Activated gamma-delta T cell treated with anti-CD3 and anti-CD28 coated beads, Interleukin-2, amount 50 U/mL, for 16 hours (primary cell): ENCODE measurements around the gene ZDHHC11.
"Not testable (repeated sequence)": the region's sequence is repeated elsewhere in the genome, so short reads cannot be mapped to it uniquely, and the experiment has no call there.

ENCODE experiments used
- DNase-seq: peaks from one replicate; pipeline ENCODE4 v3.0.0-alpha.2; 2020; ENCODE audit warnings: low read depth

Gene ZDHHC11

GRCh38 chr5:776862-777711 is 73.7 kb downstream of the ZDHHC11 start:
- DNase-seq = no peak

DNA sequence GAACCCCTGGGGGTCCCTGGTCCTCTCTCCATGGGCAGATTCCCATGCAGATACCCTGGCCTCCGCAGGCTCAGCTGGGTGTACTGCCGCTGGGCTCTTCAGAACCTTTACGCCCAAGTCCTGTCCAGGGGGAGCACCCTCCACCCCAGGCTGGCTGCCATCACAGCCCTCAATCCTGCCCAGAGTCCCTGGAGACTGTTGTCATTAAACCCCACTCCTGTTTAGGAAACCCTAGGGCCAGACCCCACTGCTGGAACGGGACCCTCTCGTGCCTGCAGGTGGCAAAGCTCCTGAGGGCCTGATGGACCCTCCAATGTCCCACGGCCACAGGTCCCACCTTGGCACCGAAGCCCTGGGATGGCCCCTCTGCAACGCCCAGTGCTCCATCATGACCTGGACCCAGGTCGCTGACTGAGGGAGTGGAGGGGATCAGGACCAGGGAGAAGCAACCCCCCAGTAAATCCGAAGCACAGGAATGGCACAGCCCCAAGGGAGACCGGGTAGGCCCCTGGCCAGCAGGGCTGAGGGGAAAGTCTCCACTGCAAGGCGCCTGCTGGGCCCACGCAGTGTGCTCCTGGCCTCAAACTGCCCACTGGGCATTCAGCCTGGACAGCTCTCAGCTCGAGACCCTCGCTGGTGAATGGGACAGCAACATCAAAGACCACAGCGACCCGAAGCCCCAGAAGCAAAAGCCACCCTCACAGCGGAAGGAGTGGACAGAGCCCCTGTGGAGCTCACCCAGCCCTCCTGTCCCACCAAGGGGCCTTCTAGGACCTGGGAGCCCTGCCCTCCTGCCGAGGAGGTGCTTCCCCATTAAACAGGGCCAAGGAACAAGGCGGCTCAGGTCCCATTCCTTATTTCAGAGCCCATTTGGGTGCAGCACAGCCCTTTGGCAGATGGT is 74.6 kb downstream of the ZDHHC11 start:
- no peak for DNase-seq

DNA sequence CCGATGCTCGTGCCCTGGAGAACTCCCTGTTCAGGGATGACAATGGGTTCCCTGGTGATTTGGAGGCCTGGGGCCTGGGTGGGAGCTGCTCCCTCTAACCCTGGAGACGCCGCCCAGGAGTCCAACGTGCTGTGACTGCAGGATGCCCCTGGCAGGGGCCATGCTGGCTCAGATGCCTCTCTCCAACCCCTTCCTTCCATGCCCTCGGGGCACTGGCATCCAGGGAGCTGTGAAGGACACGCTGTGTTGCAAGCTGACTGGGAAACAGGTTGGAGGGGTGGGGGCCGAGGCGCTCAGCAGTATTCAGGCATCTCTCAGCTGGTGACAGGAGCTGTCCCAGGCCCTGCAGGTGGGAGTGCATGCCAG is 75.2 kb downstream of the ZDHHC11 start:
- DNase-seq = not testable (repeated sequence)

- DNase-seq = not testable (repeated sequence)
Observed at GRCh38 chr5:774854-775505, 75.8 kb downstream of the ZDHHC11 start.

- not testable (repeated sequence) for DNase-seq
Observed at GRCh38 chr5:774304-774703, 76.5 kb downstream of the ZDHHC11 start.

- DNase-seq = no peak
Observed at GRCh38 chr5:773517-774264, 77.1 kb downstream of the ZDHHC11 start.

GRCh38 chr5:772931-773330 is 77.9 kb downstream of the ZDHHC11 start:
- DNase-seq = not testable (repeated sequence)

- not testable (repeated sequence) for DNase-seq
Observed at GRCh38 chr5:772547-772890, 78.3 kb downstream of the ZDHHC11 start.

GRCh38 chr5:771841-772546 is 78.8 kb downstream of the ZDHHC11 start:
- not testable (repeated sequence) for DNase-seq

- not testable (repeated sequence) for DNase-seq
Observed at GRCh38 chr5:771087-771781, 79.6 kb downstream of the ZDHHC11 start.

DNA sequence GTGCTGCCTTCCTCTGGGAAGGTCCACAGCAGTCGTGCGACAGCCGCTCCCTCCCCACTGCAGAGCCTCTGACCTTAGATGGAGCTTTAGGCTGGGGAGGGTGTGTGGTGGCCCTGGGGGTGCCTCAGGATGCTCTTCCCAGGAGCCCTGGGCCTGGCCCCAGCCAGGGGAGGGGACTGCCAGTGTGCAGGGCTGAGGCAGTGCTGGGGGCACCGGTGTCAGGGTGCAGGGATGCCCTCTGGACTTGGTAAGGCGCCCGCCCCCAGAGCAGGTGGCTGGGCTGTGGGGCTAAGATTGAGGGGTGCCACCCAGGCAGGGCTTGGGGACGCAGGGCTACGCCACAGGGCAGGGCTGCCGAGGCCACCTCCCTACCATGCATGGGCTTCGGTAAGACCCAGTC is 80.2 kb downstream of the ZDHHC11 start:
- DNase-seq = not testable (repeated sequence)

GRCh38 chr5:769485-770145 is 81.2 kb downstream of the ZDHHC11 start:
- not testable (repeated sequence) for DNase-seq

- no peak for DNase-seq
Observed at GRCh38 chr5:766666-767431, 83.9 kb downstream of the ZDHHC11 start.

GRCh38 chr5:765948-766631 is 84.7 kb downstream of the ZDHHC11 start:
- DNase-seq = no peak

DNA sequence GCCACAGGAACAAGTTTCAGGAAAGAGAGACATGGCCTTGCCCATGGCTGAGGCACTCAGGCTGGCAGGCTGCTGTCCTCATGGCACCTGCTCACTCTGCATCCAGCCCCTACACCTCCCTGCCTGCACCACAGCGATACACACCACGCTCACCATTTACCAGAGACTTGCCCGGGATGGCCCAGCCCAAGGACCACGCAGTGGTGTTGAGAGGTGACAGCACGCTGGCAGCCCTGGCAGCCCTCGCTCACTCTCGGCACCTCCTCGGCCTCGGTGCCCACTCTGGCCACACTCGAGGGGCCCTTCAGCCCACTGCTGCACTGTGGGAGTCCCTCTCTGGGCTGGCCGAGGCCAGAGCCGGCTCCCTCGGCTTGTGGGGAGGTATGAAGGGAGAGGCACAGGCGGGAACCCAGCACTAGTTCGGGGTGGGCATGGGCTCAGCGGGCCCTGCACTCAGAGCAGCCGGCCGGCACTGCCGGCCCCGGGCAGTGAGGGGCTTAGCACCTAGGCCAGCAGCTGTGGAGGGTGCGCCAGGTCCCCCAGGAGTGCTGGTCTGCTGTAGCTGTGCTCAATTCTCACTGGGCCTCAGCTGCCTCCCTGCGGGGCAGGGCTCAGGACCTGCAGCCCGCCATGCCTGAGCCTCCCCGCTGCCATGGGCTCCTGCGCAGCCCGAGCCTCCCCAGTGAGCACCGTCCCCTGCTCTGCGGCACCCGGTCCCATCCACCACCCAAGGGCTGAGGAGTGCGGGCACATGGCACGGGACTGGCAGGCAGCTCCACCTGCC is 86.6 kb downstream of the ZDHHC11 start:
- DNase-seq = no peak

- DNase-seq = no peak
Observed at GRCh38 chr5:763397-763796, 87.4 kb downstream of the ZDHHC11 start.

- DNase-seq = not testable (repeated sequence)
Observed at GRCh38 chr5:762996-763395, 87.8 kb downstream of the ZDHHC11 start.
